GM21825 (cell line): ENCODE measurements around the gene CFLAR.
"Not testable (repeated sequence)": the region's sequence is repeated elsewhere in the genome, so short reads cannot be mapped to it uniquely, and the experiment has no call there.

Experiments
- ATAC-seq: cut with Tn5 transposase; IDR thresholded peaks from one replicate; pipeline ENCODE4 v1.9.1; 2021; ENCODE audit warnings: mild to moderate bottlenecking, moderate library complexity; ENCODE audit not compliant: unreplicated experiment

CFLAR gene

DNA sequence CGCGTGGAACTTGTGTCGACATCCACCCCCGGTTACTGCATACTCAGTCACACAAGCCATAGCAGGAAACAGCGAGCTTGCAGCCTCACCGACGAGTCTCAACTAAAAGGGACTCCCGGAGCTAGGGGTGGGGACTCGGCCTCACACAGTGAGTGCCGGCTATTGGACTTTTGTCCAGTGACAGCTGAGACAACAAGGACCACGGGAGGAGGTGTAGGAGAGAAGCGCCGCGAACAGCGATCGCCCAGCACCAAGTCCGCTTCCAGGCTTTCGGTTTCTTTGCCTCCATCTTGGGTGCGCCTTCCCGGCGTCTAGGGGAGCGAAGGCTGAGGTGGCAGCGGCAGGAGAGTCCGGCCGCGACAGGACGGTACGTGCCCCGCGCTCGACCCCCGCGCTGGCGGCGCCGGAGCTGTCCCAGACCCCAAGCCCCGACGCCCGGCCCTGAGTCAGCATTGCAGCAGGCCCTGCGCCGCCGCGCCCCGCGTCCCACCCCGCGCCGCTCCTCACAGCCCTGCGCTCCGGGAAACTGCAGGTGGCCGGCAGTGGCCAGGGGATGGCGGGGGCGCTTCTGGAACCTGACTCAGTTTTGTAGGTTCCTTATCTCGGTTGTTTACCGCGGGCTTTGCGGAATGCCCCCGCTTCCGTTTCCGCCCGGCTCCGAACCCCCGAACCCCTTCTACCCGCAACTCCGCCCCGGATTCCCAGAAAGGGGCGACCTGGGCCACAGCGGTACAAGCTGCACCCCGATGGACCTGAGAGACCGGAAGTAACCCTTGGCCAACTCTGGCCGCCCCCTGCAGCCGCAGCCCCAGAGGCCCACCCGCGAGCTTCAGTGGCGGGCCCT lies at the start of gene CFLAR:
Gene CFLAR, plus strand, starts transcription at position 50 of the 844 bp plus-strand sequence. CDS start 13,702 bp downstream, outside the sequence.
- peak; percentile 38 for ATAC-seq

DNA sequence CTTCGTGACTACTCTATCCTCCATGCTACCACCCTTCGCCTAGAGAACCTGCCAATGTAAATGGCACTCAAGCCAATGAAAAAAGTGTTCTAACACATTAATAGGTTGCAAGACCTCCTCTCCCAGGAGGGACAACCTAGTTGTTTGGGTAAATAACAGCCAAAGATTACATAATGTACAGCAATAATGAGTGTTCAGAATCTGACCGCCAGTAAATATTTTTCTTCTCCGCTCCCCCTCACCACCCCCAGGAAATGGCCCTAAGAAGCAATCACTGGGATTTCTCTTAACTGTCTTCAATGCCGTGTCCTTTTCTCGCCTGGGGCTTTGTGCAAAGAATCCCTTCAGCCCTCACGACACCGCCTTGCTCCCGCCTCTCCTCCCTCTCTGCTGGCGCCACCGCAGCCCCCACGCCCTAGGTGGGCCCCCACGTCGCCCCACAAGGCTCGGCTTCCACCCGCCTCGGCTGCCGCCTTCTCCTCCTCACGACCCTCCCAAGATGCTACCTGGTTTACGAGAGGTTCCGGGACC lies 45.0 kb upstream of the CFLAR start:
- ATAC-seq = peak; percentile 22

DNA sequence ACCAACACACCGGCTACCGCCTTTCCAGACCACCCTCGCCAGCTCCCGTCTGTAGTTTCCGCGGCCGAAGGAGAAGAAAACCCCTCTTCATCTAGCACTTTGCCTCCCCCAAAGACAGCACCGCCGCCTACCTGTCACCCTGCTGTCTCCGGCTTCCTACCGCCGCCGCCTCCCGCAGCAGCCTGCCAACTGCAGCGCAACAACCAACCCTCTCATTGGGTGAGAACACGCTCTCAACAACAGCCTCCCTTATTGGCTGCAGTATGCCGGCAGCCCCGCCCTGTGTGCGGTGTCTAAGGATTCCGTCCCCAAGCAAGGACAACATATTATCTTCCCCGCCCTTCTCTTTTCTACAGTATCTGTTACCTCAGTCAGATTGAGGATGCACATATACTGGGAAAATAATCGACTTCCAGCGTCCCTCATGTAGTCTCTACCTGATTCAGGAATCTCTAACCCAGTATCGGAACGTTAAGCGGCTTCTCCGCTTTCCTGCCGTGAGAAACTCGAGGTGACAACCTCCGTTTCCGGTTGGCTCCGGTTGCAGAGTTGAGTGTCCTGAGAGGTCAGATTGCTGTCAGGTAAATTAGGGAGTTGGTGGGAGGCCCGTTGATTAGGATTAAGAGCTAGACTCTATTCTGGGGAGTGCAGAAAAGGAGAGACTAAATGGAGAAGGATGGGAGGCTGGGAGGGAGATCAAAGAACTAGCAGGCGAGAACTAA lies 44.3 kb upstream of the CFLAR start, which contains the start of the genes HYCC2 and NDUFB3:
Gene HYCC2, minus strand, starts transcription at position 193 of the 722 bp plus-strand sequence. CDS start 47,662 bp downstream, outside the sequence.
Gene NDUFB3, plus strand, starts transcription at position 523 of the 722 bp plus-strand sequence. CDS start 6,882 bp downstream, outside the sequence.
- peak; percentile 96 for ATAC-seq

- no peak for ATAC-seq
Observed at GRCh38 chr2:201072201-201072530, 43.8 kb upstream of the CFLAR start.

GRCh38 chr2:201073071-201073470 lies 42.9 kb upstream of the CFLAR start:
- ATAC-seq = no peak

- ATAC-seq = no peak
Observed at GRCh38 chr2:201074996-201075395, 41.0 kb upstream of the CFLAR start.

DNA sequence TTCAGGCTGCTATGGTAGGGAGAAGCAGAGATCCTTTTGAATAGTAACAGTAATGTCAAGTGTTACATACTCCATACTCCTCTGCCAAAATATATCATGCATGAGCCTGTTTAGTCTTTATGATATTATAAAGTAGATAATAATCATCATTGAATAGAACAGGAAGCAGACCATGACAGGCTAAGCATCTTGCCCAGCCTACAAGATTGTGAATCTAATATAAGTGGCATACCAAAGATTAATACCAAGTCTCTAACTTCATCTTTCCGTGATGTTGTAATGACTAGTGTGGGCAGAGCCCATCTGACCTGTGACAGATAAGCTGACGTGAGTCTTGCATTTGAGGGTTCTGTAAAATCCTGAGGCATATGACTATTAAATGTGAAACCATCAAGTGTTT lies 31.1 kb upstream of the CFLAR start:
- ATAC-seq = no peak

- ATAC-seq = no peak
Observed at GRCh38 chr2:201090574-201090973, 25.4 kb upstream of the CFLAR start.

DNA sequence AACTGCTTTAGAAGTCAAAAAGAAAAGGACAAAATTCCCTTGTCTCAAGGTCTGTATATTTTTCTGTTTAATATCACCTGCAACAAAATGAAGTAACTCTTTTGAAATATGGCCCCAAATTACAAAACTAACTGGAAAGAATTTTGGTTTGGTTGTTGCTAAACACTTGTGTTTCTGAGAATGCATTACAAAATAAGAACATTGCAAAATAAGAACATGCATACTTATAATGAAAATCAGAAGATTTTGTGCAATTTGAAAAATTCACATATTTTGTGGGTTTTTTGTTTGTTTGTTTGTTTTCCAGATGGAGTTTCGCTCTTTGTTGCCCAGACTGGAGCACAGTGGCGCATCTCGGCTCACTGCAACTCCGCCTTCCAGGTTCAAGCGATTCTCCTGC lies 22.4 kb upstream of the CFLAR start:
- no peak for ATAC-seq

- no peak for ATAC-seq
Observed at GRCh38 chr2:201100497-201100896, 15.5 kb upstream of the CFLAR start.

GRCh38 chr2:201105759-201106158 lies 10.2 kb upstream of the CFLAR start:
- no peak for ATAC-seq

DNA sequence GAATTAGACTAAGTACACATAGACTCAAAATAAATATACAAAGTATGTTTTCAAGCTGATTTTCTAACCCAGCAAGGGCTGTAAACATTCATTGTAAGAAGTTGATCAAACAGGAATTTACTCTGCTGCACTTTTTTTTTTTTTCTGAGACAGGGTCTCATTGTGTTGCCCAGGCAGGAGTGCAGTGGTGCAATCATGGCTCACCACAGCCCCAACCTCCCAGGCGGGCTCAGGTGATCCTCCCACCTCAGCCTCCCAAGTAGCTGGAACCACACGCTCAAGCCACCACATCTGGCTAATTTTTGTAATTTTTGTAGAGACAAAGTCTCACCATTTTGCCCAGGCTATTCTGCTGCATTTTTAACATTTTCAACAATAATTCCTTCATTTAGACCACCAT lies 8.3 kb upstream of the CFLAR start:
- no peak for ATAC-seq

GRCh38 chr2:201108341-201108740 lies 7.6 kb upstream of the CFLAR start:
- ATAC-seq = no peak

GRCh38 chr2:201109186-201109585 lies 6.8 kb upstream of the CFLAR start:
- ATAC-seq = no peak

DNA sequence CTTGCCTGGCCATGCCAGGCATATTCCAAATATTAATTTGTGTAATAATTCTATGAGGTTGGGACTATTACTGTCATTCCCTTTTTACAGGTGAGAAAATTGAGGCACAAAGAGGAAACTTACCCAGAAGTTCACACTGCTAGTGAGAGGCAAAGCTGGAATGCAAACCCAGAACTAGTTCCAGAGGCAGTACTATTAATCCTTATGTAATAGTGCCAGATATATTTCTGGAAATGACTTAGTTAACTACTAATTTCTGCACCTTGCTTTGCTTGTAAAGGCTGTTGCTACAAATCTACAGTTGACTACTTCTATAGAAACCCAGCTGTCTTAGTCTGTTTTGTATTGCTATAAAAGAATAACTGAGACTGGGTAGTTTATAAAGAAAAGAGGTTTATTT lies 5.3 kb upstream of the CFLAR start:
- ATAC-seq = no peak

- ATAC-seq = no peak
Observed at GRCh38 chr2:201111096-201111495, 4.9 kb upstream of the CFLAR start.

DNA sequence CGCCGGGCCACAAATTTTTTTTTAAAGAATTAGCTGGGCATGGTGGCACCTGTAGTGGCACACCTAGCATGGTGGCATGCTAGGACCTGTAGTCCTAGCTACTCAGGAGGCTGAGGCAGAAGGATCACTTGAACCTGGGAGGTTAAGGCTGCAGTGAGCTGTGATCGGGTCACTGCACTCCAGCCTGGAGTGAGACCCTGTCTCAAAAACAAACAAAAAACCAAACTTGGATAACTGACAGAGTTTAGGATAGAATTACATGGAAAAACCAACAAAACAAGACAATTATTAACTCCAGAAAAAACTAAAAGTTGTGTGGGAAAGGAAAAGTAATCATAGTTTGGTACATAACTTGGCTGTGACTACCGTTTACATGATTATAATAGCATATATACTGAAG lies 1.6 kb upstream of the CFLAR start:
- no peak for ATAC-seq

- no peak for ATAC-seq
Observed at GRCh38 chr2:201114846-201115245, 1.1 kb upstream of the CFLAR start.

DNA sequence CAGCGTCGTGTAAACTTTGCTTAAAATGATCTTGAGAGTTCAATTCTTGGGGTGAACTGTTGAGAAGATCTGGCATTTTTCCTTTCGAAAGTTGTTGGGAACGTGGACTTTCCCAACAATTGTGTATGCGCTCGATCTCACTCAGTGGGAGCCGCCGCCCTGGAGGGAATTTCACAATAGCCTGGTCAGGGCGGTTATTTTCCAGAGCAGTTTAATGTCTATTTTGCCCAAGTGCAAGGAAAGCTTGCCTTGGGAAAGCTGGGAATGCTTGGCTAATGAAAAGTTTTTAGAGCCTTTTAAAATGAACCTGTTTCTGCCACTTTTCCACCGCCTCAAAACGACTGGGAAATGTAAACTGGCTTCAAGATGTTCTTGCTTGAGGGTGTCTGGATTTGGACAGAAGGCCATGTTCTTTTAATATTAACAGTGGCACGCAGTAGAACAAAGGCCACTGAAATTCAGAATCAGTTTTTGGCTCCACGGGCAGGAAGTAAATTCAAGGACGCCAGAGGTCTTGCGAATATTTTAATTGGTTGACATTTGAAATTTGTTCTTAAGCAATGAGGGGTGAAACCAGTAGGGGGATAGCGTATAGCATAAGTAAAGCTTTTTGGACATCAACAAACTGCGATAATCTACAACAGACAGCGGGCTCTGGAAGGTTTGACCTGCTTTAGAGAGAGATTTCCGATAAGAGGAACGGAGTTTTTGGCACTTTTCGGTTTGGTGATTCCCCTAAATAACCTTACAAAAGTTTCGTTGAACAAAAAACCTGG lies 1.2 kb downstream of the CFLAR start:
- ATAC-seq = peak; percentile 28

- ATAC-seq = not testable (repeated sequence)
Observed at GRCh38 chr2:201117735-201118094, 1.8 kb downstream of the CFLAR start.
